ENCODE measurements around the gene HDAC11.
"Not testable (repeated sequence)": the region's sequence is repeated elsewhere in the genome, so short reads cannot be mapped to it uniquely, and the experiment has no call there.

The HDAC11 gene

GRCh38 chr3:13521309-13521708 lies 41.2 kb downstream of the HDAC11 start:
- FAIRE-seq, result no peak
- no peak for DNase-seq (ENCODE audit: insufficient read length, low spot score)

DNA sequence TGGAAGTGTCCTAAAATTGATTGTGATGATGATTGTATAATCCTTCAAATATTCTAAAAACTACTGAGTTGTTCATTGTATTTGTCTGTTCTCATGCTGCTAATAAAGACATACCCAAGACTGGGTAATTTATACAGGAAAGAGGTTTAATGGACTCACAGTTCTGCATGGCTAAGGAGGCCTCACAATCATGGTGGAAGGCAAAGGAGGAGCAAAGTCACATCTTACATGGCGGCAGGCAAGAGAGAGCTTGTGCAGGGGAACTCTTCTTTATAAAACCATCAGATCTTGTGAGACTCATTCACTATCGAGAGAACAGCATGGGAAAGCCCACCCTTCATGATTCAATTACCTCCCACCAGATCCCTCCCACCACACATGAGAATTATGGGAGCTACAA lies 41.6 kb downstream of the HDAC11 start:
- FAIRE-seq; DNase-seq (ENCODE audit: insufficient read length, low spot score): not testable (repeated sequence)

- DNase-seq (ENCODE audit: insufficient read length, low spot score), result no peak
- FAIRE-seq, result no peak
These were observed 42.1 kb downstream of the HDAC11 start for GRCh38 chr3:13522236-13522635.

DNA sequence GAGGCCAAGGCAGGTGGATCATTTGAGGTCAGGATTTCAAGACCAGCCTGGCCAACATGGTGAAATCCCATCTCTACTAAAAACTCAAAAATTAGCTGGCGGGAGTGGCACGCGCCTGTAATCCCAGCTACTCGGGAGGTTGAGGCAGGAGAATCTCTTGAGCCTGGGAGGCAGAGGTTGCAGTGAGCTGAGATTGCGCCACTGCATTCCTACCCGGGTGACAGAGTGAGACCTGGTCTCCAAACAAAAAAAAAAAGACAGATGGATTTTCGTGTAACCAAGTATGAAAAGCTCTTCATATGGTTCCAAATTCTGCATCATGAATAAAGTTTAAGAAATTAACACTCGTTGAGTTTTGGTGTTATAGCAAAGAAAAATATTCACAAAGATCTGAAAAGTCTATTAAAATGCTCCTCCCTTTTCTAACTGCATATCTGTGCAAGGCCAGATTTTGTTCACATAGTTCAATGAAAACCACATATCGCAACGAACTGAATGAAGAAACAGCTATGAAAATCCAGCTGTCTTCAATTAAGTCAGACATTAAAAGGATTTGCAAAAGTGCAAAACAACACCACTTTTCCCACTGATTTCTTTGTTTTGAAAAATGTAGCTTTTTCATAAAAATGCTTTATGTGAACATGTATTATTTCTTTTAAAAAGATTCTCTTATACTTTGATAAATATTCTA lies 45.0 kb downstream of the HDAC11 start:
- FAIRE-seq, result no peak
- DNase-seq (ENCODE audit: insufficient read length, low spot score), result no peak

GRCh38 chr3:13525827-13526625 lies 45.9 kb downstream of the HDAC11 start:
- DNase-seq (ENCODE audit: insufficient read length, low spot score) (no peak), FAIRE-seq (peak; percentile 72)

DNA sequence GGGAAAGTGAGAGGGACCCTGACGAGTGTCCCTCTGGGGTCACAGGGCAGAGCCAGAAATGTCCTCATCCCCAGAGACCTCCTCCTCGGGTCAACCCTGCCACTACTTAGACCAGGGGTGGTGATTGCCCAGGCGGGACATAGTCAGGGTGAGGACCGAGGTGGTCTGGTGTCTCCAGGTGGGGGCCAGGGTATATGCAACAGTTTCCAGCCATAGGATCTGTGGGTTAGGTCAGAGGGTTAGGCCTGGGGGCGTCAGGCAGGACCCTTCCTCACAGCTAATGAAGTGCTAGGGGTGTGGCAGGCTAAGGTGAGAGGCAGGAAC lies 46.5 kb downstream of the HDAC11 start:
- DNase-seq (ENCODE audit: insufficient read length, low spot score), result no peak
- no peak for FAIRE-seq

DNA sequence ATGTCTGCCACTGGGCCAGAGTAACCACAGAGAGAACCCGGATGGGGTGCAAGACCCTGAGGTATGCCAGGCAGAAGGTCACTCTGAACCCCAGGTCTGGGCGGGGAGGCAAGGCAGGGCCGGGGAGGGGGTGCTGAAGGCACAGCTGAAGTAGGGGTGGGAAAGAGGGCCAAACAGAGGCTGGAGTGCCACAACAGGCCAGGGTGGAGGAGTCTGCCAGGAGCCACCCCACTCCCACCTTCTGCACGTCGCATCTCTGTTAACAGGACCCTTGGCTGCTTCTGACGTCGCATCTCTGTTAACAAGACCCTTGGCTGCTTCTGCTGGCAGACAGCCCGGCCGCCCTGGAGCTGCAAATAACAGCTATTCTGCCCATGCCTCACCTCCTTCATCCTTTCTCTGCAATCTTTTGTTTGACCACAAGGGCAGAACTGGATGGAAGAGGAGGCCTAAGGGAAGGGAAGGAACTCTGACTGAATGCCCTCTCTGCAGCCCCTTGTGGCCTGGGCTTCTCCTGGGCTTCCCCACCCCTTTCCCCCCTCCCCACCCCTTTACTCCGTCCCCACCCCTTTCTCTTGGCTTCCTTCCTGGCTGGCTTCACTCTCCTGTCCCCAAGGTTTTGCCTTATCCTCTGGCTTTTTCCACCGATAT lies 48.2 kb downstream of the HDAC11 start:
- peak; percentile 33 for FAIRE-seq
- no peak for DNase-seq (ENCODE audit: insufficient read length, low spot score)

GRCh38 chr3:13529196-13530112 lies 49.3 kb downstream of the HDAC11 start:
- FAIRE-seq, result peak; percentile 23
- no peak for DNase-seq (ENCODE audit: insufficient read length, low spot score)

GRCh38 chr3:13530241-13531009 lies 50.3 kb downstream of the HDAC11 start:
- no peak for DNase-seq (ENCODE audit: insufficient read length, low spot score)
- no peak for FAIRE-seq

DNA sequence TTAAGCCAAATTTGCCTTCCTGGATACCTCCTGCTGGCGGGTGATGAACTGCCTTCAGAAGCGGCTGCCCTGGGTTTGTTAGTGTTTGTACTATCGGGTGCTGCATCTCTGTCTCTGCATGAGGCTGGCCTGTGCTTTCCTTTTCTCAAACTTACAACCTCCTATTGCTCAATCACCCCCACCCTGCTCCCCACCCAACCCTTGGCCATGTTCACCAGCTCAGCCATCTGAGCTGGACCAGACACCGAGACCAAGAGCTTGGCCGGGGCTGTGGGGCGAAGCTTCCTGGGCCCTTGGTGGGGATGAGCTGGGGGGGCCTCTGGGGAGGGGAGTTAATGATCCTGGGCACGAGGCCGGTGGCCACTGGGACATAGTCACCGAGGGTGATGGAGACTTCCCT lies 52.0 kb downstream of the HDAC11 start:
- no peak for FAIRE-seq
- no peak for DNase-seq (ENCODE audit: insufficient read length, low spot score)

DNA sequence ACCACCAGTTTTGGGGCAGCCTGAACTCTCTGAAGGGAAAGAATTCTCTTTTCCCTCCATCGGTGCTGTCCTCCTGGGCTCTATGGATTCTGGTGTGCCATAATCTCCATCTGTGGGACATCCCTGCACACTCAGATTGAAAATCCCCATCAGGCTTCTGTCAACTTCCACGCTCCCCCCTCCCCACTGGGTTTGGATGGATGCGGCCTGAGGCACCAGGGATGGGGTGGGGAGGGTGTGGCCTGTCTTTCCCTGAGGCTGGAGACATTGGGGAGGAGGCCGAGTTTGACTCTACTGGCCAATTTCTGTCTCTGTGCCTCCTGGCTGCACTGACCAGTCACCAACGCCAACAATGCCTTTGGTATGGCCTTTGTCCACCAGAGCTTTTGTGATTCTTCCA lies 52.5 kb downstream of the HDAC11 start:
- no peak for DNase-seq (ENCODE audit: insufficient read length, low spot score)
- FAIRE-seq, result no peak

GRCh38 chr3:13533885-13534301 lies 53.8 kb downstream of the HDAC11 start:
- FAIRE-seq (no peak), DNase-seq (ENCODE audit: insufficient read length, low spot score) (no peak)

- no peak for DNase-seq (ENCODE audit: insufficient read length, low spot score)
- no peak for FAIRE-seq
These were observed 55.4 kb downstream of the HDAC11 start for GRCh38 chr3:13535526-13535875.

DNA sequence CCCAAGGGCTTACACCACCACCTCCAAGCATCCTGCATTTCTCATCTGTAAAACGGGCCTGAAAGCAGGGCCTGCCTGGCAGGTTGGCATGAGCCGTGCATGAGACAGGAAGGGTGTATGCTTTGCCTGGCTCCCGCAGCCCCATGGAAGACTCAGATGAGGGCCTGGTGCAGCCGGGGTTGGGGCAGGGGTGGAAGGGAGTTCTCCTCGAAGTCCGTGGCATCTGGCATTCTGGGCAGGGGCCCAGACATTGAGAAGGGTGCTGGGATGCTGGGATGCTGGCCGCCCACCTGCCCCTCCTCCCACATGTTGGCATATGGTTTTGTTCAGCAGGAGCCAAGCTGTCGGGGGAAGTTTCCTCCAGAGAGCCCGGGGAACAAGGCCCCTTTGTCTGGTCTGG lies 55.8 kb downstream of the HDAC11 start:
- DNase-seq (ENCODE audit: insufficient read length, low spot score) (no peak), FAIRE-seq (no peak)

DNA sequence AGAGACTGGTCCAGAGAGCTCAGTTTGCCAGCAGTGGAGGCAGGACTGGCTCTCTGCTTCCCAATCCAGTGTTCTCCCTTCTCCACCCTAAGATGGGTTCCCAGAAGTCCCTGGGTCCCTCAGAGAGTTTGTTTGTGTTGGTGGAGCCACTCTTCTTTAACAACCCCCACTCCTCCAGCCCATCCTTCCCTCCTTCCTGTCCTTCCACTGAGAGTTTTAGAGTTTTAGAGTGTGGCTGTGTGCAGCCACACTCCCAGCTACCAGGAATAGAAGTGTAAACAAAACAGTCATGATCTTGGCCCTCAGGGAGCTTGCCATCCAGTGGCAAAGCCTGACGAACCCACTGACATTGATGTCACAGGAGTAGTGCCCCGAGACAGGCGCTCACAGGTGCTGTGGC lies 56.3 kb downstream of the HDAC11 start:
- DNase-seq (ENCODE audit: insufficient read length, low spot score) (no peak), FAIRE-seq (no peak)

- FAIRE-seq, result no peak
- no peak for DNase-seq (ENCODE audit: insufficient read length, low spot score)
These were observed 56.7 kb downstream of the HDAC11 start for GRCh38 chr3:13536832-13537231.

GRCh38 chr3:13537244-13537908 lies 57.3 kb downstream of the HDAC11 start:
- DNase-seq (ENCODE audit: insufficient read length, low spot score) (no peak), FAIRE-seq (peak; percentile 74)

DNA sequence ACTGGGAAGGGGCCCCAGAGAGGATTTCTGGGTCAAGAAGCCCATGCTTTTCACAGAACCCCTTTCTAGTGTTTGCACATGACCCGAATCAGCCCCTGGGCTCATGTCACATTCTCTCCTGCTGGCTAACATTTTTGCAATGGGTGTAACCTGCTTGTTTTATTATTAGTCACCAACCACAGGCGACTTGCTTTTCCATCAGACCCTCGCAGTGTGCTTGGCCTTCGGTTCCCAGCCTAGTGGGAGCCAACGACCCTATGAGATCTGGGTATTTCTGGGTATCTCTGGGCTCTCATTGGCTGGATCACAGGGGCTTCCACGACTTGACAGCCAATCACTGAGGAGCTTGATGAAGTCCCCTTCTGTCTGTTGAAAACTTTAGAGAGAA lies 57.8 kb downstream of the HDAC11 start:
- no peak for FAIRE-seq
- peak; percentile 69 for DNase-seq (ENCODE audit: insufficient read length, low spot score)

DNA sequence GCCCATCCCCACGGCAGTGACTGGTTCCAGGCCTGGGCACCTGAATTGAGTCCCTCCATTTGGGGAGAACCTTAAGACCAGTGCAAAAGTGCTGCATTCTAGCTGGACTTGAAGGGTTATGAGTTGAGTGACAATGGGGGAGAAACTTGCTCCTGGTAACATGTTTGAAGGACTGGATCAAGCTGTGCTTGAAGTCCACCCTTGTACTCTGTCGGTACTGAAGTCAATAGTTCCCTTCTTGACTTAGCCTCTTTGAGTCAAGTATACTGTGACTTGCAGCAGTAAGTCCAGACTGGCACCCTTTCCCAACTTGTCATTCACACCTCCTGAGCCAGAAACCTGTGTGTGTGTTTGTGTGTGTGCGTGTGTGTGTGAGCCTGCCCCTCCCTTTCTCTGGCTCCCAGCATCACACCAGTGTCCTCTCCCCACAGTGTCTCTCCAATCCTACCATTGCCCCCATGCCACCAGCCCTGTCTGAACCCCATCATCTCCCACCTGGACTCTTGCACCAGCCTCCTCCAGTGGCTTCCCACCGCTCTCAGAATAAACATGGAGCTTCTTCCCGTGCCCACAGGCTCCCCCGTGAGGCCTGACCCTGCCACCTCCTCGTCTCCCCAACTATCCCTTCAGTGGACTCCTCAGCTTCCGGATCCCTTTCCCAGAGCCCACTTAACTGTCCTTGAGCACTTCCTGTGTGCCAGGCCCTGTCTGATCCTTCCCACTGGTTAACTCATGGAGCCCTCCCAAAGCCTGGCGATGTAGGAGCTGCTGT lies 58.6 kb downstream of the HDAC11 start:
- DNase-seq (ENCODE audit: insufficient read length, low spot score) (no peak), FAIRE-seq (peak; percentile 89)
